ENCODE measurements around the gene RNF32. TPM values are rescaled to one million over a fixed set of nuclear protein-coding genes. Genes with fewer than 3 reads are reported as not detected.

Gene RNF32
- total RNA-seq, 4 donors from 2014 or later, result 0.30 to 4.2 (median 1.5) TPM

DNA sequence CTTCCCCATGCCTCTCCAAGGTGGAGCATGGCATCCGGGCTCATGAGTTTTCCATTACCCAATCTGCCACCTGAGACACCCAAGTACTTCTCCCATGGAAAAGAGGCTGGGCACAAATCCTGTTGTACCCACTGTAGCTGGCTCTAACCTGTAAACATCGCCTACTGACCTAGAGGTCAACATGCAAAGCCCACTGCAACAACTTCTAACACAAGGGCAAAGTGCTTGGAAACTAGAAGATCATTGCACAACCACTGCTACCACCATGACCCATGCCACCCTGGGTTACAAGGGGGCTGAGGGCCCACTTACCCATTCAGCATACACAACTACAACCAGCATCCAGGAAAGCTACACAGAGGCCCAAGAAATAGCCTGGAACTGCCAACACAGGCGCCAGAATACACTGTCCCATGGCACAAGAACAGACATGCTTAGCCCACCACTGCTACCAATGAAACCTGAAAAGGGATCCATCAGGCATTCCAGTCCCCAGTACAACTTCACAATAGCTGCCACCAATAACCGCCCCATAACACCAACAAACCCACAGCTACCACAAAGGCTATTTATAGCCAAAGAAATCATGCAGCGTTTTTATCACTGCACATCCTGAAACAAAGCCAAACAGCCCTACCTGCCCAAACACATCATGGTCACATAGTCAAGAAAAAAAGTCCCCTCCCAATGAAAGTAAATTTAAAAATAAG, 63.4 kb downstream of the RNF32 start:
- TF ChIP-seq POLR2A (IDR thresholded peaks at IDR 0.05), result no peak
- H3K4me3 ChIP-seq (ENCODE audit: low read depth, poor library complexity, severe bottlenecking), result no peak overlapping the region
- no peak for DNase-seq (ENCODE audit: low spot score in 2 of 2)
- WGBS, 2 donors, result 85 to 89% methylated on average over 5 of the region's 5 CpGs
- intact Hi-C loops (cut with DNase I; ENCODE audit: low total_unique reads), result no loop called here

DNA sequence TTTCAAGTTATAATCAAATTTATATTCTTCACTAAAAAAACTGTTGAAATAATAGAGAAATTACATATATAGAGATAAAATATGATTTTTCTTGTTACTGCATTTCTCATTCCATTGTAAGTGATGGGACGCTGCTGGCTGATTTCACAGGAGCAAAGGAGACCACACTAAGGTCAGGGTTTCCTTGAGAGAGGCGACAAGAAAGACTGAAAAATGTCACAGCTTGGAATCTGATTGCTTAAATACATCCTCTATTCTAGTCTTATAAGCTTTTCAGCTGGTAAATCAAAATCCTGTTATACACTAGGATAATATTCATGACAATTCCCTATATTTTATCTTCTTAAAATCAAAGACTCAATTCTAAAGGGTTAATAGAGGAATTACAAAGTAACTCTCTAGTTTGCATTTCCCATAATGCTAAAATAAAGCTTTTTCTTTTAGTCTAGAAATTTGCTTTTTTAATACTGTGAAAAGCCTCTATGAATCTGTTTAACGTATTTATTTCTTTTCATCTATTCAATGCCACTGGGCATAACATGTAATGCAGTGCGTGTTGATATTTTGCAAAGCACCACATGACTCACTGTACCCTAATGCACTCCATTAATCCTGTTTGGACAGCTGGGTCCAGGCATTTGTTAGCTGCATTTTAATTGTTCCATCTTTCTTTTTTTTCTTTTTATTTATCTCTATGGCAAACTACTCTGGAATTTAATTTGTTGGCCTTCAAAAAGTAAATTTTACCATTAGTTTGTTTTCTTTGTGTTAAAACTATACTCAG, 81.7 kb downstream of the RNF32 start:
- WGBS, 2 donors, result 89 to 93% methylated on average over 4 of the region's 4 CpGs
- H3K4me3 ChIP-seq (ENCODE audit: low read depth, poor library complexity, severe bottlenecking), result no peak overlapping the region
- intact Hi-C loops (cut with DNase I; ENCODE audit: low total_unique reads), result no loop called here
- DNase-seq (ENCODE audit: low spot score in 2 of 2), result no peak
- no peak for TF ChIP-seq POLR2A (IDR thresholded peaks at IDR 0.05)
- TF ChIP-seq, protein P1, sequence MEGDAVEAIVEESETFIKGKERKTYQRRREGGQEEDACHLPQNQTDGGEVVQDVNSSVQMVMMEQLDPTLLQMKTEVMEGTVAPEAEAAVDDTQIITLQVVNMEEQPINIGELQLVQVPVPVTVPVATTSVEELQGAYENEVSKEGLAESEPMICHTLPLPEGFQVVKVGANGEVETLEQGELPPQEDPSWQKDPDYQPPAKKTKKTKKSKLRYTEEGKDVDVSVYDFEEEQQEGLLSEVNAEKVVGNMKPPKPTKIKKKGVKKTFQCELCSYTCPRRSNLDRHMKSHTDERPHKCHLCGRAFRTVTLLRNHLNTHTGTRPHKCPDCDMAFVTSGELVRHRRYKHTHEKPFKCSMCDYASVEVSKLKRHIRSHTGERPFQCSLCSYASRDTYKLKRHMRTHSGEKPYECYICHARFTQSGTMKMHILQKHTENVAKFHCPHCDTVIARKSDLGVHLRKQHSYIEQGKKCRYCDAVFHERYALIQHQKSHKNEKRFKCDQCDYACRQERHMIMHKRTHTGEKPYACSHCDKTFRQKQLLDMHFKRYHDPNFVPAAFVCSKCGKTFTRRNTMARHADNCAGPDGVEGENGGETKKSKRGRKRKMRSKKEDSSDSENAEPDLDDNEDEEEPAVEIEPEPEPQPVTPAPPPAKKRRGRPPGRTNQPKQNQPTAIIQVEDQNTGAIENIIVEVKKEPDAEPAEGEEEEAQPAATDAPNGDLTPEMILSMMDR (IDR thresholded peaks at IDR 0.05), result no peak

DNA sequence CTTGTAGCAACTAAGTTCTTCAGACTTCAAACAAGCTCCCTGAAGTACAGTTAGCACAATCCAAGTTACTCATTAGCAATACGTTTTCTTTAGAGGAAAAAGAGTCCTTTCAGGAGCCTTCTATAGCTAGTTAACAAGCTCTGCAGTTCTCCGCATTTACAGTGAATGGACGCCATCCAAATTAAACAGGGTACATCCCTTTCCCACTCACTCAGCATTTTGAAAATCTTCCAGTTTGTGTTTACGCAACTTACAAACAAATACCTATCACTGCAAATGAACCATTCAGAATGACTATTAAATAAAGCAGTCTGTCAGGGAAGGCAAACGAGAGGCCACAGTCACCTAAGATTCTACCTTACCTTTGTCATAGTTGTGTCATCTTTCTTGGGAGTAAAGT, 84.5 kb downstream of the RNF32 start:
- TF ChIP-seq, protein P1 (IDR thresholded peaks at IDR 0.05), result no peak
- no peak for TF ChIP-seq POLR2A (IDR thresholded peaks at IDR 0.05)
- DNase-seq (ENCODE audit: low spot score in 2 of 2), result no peak
- WGBS, 2 donors, result 93 to 94% methylated on average over 5 of the region's 5 CpGs
- intact Hi-C loops (cut with DNase I; ENCODE audit: low total_unique reads), result no loop called here
- H3K4me3 ChIP-seq (ENCODE audit: low read depth, poor library complexity, severe bottlenecking), result no peak overlapping the region

DNA sequence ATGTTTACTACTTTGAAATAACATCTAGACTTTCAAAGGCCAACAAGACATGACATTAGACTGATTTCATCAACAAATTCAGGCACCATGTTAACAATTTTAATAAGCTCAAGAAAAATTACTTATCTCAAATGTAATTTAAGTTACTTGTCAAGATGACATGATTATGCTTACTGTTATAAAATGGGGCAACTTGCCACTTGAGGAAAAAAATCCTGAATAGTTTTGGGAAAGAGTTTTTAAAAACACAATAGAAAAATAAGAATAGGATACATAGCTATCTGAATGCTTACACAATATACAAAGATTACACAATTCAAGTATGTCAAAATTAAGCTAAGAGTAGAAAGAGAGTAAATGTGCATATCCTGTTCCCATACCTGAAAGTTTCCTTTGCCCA, 85.4 kb downstream of the RNF32 start:
- no peak overlapping the region for H3K4me3 ChIP-seq (ENCODE audit: low read depth, poor library complexity, severe bottlenecking)
- no peak for DNase-seq (ENCODE audit: low spot score in 2 of 2)
- no peak for TF ChIP-seq POLR2A (IDR thresholded peaks at IDR 0.05)
- TF ChIP-seq, protein P1 (IDR thresholded peaks at IDR 0.05), result no peak
- intact Hi-C loops (cut with DNase I; ENCODE audit: low total_unique reads), result no loop called here
